Ascending aorta (tissue), 2 donors: ENCODE data around the gene ZBTB26. TPM values are rescaled to one million over a fixed set of nuclear protein-coding genes. Genes with fewer than 3 reads are reported as not detected.

Source experiments
- DNase-seq, 2 donors: peaks; one replicate each; pipeline ENCODE4 v3.0.0-alpha.2; 2019; ENCODE audit warnings: low spot score in 2 of 2
- H3K27ac ChIP-seq, 2 donors: fragments of 200-600 bp; sonication (generic); one replicate each; pipeline ENCODE4 v1.5.1; 2016 to 2017; ENCODE audit warnings: mild to moderate bottlenecking in 1 of 2
- H3K27me3 ChIP-seq: fragments of 200-600 bp; sonication (generic); one replicate; pipeline ENCODE4 v1.5.1; 2017
- H3K36me3 ChIP-seq, 2 donors: fragments of 200-600 bp; sonication (generic); one replicate each; pipeline ENCODE4 v1.5.1; 2016
- H3K4me1 ChIP-seq, 2 donors: fragments of 200-600 bp; sonication (generic); one replicate each; pipeline ENCODE4 v1.5.1; 2016 to 2017; ENCODE audit warnings: mild to moderate bottlenecking in 1 of 2
- H3K4me3 ChIP-seq, 2 donors: fragments of 200-600 bp; sonication (generic); one replicate each; pipeline ENCODE4 v1.5.1; 2016 to 2017; ENCODE audit warnings: mild to moderate bottlenecking in 1 of 2
- H3K9me3 ChIP-seq, 2 donors: fragments of 200-600 bp; sonication (generic); one replicate each; pipeline ENCODE4 v1.5.1; 2016
- intact Hi-C: fragments of 100-400 bp; cut with DNase I; formaldehyde crosslinking; loops from one replicate; pipeline ENCODE4 v1.15.1; 2023
- total RNA-seq: library from RNA; depleted of rRNA; stranded (reverse); fragments of >200 nt; gene quantifications from one replicate; pipeline ENCODE4 v1.1.0, GENCODE V29; 2016
- TF ChIP-seq, protein P1 (sequence below), 3 experiments: fragments of 200-600 bp in 2 of 3; fragments of 450-650 bp in 1 of 3; sonication (generic) in 2 of 3; IDR thresholded peaks; one replicate each; pipeline ENCODE4 v1.5.1; 2016 to 2019; ENCODE audit warnings: antibody characterized with exemption in 3 of 3, mild to moderate bottlenecking in 1 of 3, moderate library complexity in 1 of 3

The ZBTB26 gene
- total RNA-seq, 1 donor from 2014 or later, result 0.96 TPM

DNA sequence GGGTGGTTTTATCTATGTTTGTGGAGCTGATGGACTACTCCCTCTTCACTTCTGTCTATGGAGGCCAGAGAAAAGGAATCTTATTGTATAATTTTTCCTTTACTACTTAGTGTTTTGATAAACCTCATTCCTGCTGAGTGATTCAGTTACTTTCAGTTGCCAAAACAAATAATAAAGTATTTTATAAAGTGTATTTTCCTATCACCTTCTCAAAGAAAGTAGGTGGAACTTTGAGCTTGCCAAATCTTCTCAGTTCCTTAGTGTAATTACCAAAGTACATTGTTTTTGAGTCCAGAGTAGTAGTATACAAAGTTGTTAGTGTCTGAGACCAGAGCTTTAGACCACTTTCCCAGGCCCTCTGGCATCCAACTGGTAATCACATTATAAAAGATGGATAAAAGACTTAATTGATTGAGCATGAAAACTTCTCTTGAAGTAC lies 23.0 kb upstream of the ZBTB26 start:
- no peak for DNase-seq
- peak overlapping the region; percentile 10 to 43 for H3K27ac ChIP-seq
- H3K4me3 ChIP-seq, result no peak overlapping the region
- intact Hi-C loops, result no loop called here
- H3K36me3 ChIP-seq, result peaks cover 0 to 8% of the 10 kb centered on the region in 2 donors
- H3K4me1 ChIP-seq, result peaks cover 5 to 27% of the 10 kb centered on the region in 2 donors
- H3K27me3 ChIP-seq, result no peaks in the 10 kb centered on the region
- TF ChIP-seq, protein P1, sequence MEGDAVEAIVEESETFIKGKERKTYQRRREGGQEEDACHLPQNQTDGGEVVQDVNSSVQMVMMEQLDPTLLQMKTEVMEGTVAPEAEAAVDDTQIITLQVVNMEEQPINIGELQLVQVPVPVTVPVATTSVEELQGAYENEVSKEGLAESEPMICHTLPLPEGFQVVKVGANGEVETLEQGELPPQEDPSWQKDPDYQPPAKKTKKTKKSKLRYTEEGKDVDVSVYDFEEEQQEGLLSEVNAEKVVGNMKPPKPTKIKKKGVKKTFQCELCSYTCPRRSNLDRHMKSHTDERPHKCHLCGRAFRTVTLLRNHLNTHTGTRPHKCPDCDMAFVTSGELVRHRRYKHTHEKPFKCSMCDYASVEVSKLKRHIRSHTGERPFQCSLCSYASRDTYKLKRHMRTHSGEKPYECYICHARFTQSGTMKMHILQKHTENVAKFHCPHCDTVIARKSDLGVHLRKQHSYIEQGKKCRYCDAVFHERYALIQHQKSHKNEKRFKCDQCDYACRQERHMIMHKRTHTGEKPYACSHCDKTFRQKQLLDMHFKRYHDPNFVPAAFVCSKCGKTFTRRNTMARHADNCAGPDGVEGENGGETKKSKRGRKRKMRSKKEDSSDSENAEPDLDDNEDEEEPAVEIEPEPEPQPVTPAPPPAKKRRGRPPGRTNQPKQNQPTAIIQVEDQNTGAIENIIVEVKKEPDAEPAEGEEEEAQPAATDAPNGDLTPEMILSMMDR (IDR thresholded peaks at IDR 0.05), result no peak
- no peaks in the 10 kb centered on the region for H3K9me3 ChIP-seq

- intact Hi-C loops, result no loop called here
- Histone ChIP-seq H3K36me3 (no peaks in the 10 kb centered on the region), H3K27ac (no peak overlapping the region), H3K27me3 (no peaks in the 10 kb centered on the region), H3K4me1 (peaks cover 6 to 32% of the 10 kb centered on the region in 2 donors), H3K4me3 (no peak overlapping the region), H3K9me3 (no peaks in the 10 kb centered on the region)
- DNase-seq, result no peak
- TF ChIP-seq, protein P1 (IDR thresholded peaks at IDR 0.05), result no peak
These were observed 19.7 kb upstream of the ZBTB26 start for GRCh38 chr9:122951056-122951455.

DNA sequence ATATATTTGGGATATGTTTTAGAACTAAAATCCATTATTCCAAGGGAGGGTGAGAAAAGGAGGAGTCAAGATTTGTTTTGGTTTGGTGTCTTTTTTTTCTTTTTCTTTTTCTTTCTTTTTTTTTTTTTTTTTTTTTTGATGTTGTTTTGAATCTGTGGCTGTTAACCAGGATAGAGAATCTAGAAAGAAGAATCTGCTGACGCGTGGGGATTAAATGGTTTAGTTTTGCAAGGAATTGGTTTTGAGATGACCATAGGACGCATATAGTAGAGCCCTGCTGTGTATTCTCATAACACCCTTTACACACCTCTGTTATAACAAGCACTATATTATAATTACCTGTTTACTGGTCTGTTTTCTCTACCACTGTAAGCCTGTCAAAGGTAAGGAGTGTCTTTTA lies 19.0 kb upstream of the ZBTB26 start:
- DNase-seq, result no peak
- peaks cover 10 to 31% of the 10 kb centered on the region in 2 donors for H3K4me1 ChIP-seq
- no peaks in the 10 kb centered on the region for H3K36me3 ChIP-seq
- TF ChIP-seq, protein P1 (IDR thresholded peaks at IDR 0.05), result no peak
- H3K27me3 ChIP-seq, result no peaks in the 10 kb centered on the region
- H3K9me3 ChIP-seq, result no peaks in the 10 kb centered on the region
- no peak overlapping the region for H3K4me3 ChIP-seq
- H3K27ac ChIP-seq, result no peak overlapping the region
- intact Hi-C loops, result no loop called here

GRCh38 chr9:122949696-122950095 lies 18.4 kb upstream of the ZBTB26 start:
- TF ChIP-seq, protein P1 (IDR thresholded peaks at IDR 0.05), result no peak
- intact Hi-C loops, result no loop called here
- Histone ChIP-seq H3K4me1 (peaks cover 10 to 27% of the 10 kb centered on the region in 2 donors), H3K4me3 (no peak overlapping the region), H3K36me3 (peaks cover 0 to under 1% of the 10 kb centered on the region in 2 donors), H3K27me3 (no peaks in the 10 kb centered on the region), H3K9me3 (no peaks in the 10 kb centered on the region), H3K27ac (no peak overlapping the region)
- no peak for DNase-seq

DNA sequence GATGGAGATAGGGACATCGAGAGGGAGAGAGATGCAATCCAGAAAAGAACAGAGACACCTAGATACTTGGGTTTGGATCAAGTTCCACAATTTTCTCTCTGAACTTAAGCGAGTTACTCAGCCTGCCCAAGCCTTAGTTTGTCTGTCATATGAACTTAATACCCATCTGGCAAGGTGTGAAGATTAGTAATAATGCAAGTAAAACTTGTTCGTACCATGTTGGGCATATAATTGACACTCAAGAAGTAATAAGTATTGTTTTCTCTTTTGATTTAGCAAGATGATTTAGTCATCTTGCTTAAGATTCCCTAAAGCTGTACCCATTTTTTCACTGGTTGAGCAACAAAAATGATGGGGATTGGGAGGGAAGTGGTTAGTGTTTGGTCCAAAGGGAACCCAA lies 17.0 kb upstream of the ZBTB26 start:
- Histone ChIP-seq H3K4me1 (peaks cover 5 to 19% of the 10 kb centered on the region in 2 donors), H3K27me3 (no peaks in the 10 kb centered on the region), H3K4me3 (no peak overlapping the region), H3K36me3 (peaks cover 0 to 4% of the 10 kb centered on the region in 2 donors), H3K9me3 (no peaks in the 10 kb centered on the region), H3K27ac (no peak overlapping the region)
- TF ChIP-seq, protein P1 (IDR thresholded peaks at IDR 0.05), result no peak
- intact Hi-C loops, result no loop called here
- DNase-seq, result no peak

DNA sequence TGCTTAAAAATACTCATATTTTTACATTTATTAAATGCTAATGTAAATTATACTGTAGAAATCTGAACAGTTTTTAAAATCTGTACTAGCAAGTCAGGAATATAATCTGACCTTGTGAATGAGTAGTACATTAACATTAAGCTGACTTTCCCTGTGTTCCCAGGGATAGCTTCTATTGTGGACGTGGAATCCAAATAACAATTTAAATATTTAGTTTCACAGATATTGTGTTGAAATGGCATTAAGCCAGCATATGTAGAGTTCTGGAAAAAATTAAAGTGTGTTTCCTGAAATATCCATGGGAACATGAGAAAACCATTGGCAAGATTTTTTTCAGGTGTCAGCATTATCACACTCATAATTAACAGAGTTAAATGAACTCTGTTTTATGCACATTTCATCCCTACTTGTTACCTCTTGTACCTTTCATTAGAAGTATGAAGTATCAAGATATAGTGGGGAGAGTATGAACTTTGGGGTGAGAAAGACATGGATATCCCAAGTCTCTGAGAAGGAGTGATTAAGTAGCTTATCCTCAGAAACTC lies 15.2 kb upstream of the ZBTB26 start:
- TF ChIP-seq, protein P1 (IDR thresholded peaks at IDR 0.05), result no peak
- peaks cover 11 to 25% of the 10 kb centered on the region in 2 donors for H3K4me1 ChIP-seq
- no peak overlapping the region for H3K27ac ChIP-seq

More for the DNA sequence above, 15.2 kb upstream of the ZBTB26 start:
- Histone ChIP-seq H3K4me3 (no peak overlapping the region), H3K27me3 (no peaks in the 10 kb centered on the region), H3K9me3 (no peaks in the 10 kb centered on the region), H3K36me3 (peaks cover 0 to 4% of the 10 kb centered on the region in 2 donors)
- DNase-seq, result no peak
- intact Hi-C loops, result no loop called here
